HepG2 (cell line): Measurements from ENCODE around the gene AMZ2. TPM values are rescaled to one million over a fixed set of nuclear protein-coding genes. Genes with fewer than 3 reads are reported as not detected.

ENCODE experiments used
- HDAC2 ChIP-seq: sonication (generic); formaldehyde crosslinking; IDR thresholded peaks from 2 replicates; pipeline ENCODE4 v1.4.0; 2020; ENCODE audit warnings: missing genetic modification reagents
- HNRNPLL ChIP-seq: fragments of 200-400 bp; formaldehyde crosslinking; IDR thresholded peaks from 2 replicates; pipeline ENCODE4 v1.6.1; 2017; ENCODE audit warnings: mild to moderate bottlenecking, low read depth, low read length; ENCODE audit not compliant: poor library complexity, severe bottlenecking
- MIER2 ChIP-seq: IDR thresholded peaks from 2 replicates; pipeline ENCODE4 v1.6.1; 2016; ENCODE audit warnings: missing biosample characterization, missing genetic modification reagents
- MYC ChIP-seq: sonication (generic); formaldehyde crosslinking; IDR thresholded peaks from 2 replicates; pipeline ENCODE4 v1.9.0; 2021; ENCODE audit warnings: missing genetic modification reagents, borderline replicate concordance
- SNAPC4 ChIP-seq: sonication (generic); formaldehyde crosslinking; IDR thresholded peaks from 2 replicates; pipeline ENCODE4 v1.4.0; 2020; ENCODE audit warnings: mild to moderate bottlenecking, missing genetic modification reagents
- SP4 ChIP-seq: sonication (generic); formaldehyde crosslinking; IDR thresholded peaks from 2 replicates; pipeline ENCODE4 v1.8.1; 2023; ENCODE audit warnings: mild to moderate bottlenecking, missing genetic modification reagents
- SRY ChIP-seq: sonication (generic); formaldehyde crosslinking; IDR thresholded peaks from 2 replicates; pipeline ENCODE4 v1.8.0; 2022; ENCODE audit warnings: mild to moderate bottlenecking, missing genetic modification reagents
- ZBTB37 ChIP-seq: sonication (generic); formaldehyde crosslinking; IDR thresholded peaks from 2 replicates; pipeline ENCODE4 v1.4.0; 2020; ENCODE audit warnings: mild to moderate bottlenecking, missing genetic modification reagents
- ZNF180 ChIP-seq: sonication (generic); formaldehyde crosslinking; IDR thresholded peaks from 2 replicates; pipeline ENCODE4 v1.4.0; 2020; ENCODE audit warnings: low read depth, missing genetic modification reagents, borderline replicate concordance
- ZNF503 ChIP-seq: sonication (generic); formaldehyde crosslinking; IDR thresholded peaks from 2 replicates; pipeline ENCODE4 v1.4.0; 2020; ENCODE audit warnings: missing genetic modification reagents
- ZNF569 ChIP-seq: sonication (generic); formaldehyde crosslinking; IDR thresholded peaks from 2 replicates; pipeline ENCODE4 v1.5.0; 2020; ENCODE audit warnings: mild to moderate bottlenecking, missing genetic modification reagents, moderate library complexity, borderline replicate concordance
- ZNF619 ChIP-seq: sonication (generic); formaldehyde crosslinking; IDR thresholded peaks from 2 replicates; pipeline ENCODE4 v1.4.0; 2020; ENCODE audit warnings: mild to moderate bottlenecking, missing genetic modification reagents
- ZNF883 ChIP-seq: sonication (generic); formaldehyde crosslinking; IDR thresholded peaks from 2 replicates; pipeline ENCODE4 v1.5.1; 2020; ENCODE audit warnings: mild to moderate bottlenecking, missing genetic modification reagents; ENCODE audit errors: not compliant biosample characterization
- ZSCAN21 ChIP-seq: sonication (generic); formaldehyde crosslinking; IDR thresholded peaks from 2 replicates; pipeline ENCODE4 v1.8.0; 2022; ENCODE audit warnings: mild to moderate bottlenecking, missing genetic modification reagents, moderate library complexity, borderline replicate concordance
- polyA plus RNA-seq, 8 experiments: library from polyadenylated mRNA; depleted of rRNA in 3 of 8; stranded (reverse) in 7 of 8; unstranded in 1 of 8; fragments of >200 nt; fragmentation: Illumina TruSeq in 4 of 8; extraction: Trizol in 4 of 8; gene quantifications; 2 replicates each; pipeline versions ENCODE4 v1.2.1 to v1.2.3, GENCODE V29; 2011 to 2016; ENCODE audit warnings: low read depth in 4 of 8, missing spikeins in 1 of 8, mixed read lengths in 1 of 8; ENCODE audit not compliant: insufficient read depth in 1 of 8
- total RNA-seq, 5 experiments: library from RNA; depleted of rRNA; stranded (reverse); fragments of >200 nt; fragmentation: Illumina TruSeq; extraction: Trizol; gene quantifications; 2 replicates each; pipeline ENCODE4 v1.2.3, GENCODE V29; 2016; ENCODE audit warnings: low read depth in 1 of 5

Gene AMZ2
- total and polyA plus RNA-seq, 2 of the 13 experiments (the other 11 are each of a cell fraction or from before 2014, with no cell fraction given), result 86.9 to 90.2 TPM

GRCh38 chr17:68200689-68201417, 47.0 kb upstream of the AMZ2 start (continued):
- TF ChIP-seq ZNF503 (CRISPR knock-in tag) (peak; percentile 22; the same call in 1 of the 2 replicates), SNAPC4 (CRISPR knock-in tag) (0 out of 2 replicates have a peak, but pooled peaks have one; percentile 77), ZNF883 (CRISPR knock-in tag) (peak; percentile 90), SP4 (CRISPR knock-in tag) (peak; percentile 88), SRY (CRISPR knock-in tag) (0 out of 2 replicates have a peak, but pooled peaks have one; percentile 25), ZBTB37 (CRISPR knock-in tag) (peak; percentile 53; the same call in 1 of the 2 replicates), ZNF569 (CRISPR knock-in tag) (no peak), MYC (peak; percentile 22; the same call in 1 of the 2 replicates), HNRNPLL (peak; percentile 47), ZNF619 (CRISPR knock-in tag) (0 out of 2 replicates have a peak, but pooled peaks have one; percentile 42), ZSCAN21 (peak; percentile 69; the same call in 1 of the 2 replicates), ZNF180 (CRISPR knock-in tag) (0 out of 2 replicates have a peak, but pooled peaks have one; percentile 48), HDAC2 (CRISPR knock-in tag) (no peak; the same call in 1 of the 2 replicates), MIER2 (CRISPR knock-in tag) (no peak)
